ENCODE results near the gene PTGES2. TPM values are rescaled to one million over a fixed set of nuclear protein-coding genes. Genes with fewer than 3 reads are reported as not detected.

The PTGES2 gene
- total and polyA plus RNA-seq, 2 of the 13 experiments (the other 11 are each of a cell fraction or from before 2014, with no cell fraction given), result 63.7 to 79.8 TPM

DNA sequence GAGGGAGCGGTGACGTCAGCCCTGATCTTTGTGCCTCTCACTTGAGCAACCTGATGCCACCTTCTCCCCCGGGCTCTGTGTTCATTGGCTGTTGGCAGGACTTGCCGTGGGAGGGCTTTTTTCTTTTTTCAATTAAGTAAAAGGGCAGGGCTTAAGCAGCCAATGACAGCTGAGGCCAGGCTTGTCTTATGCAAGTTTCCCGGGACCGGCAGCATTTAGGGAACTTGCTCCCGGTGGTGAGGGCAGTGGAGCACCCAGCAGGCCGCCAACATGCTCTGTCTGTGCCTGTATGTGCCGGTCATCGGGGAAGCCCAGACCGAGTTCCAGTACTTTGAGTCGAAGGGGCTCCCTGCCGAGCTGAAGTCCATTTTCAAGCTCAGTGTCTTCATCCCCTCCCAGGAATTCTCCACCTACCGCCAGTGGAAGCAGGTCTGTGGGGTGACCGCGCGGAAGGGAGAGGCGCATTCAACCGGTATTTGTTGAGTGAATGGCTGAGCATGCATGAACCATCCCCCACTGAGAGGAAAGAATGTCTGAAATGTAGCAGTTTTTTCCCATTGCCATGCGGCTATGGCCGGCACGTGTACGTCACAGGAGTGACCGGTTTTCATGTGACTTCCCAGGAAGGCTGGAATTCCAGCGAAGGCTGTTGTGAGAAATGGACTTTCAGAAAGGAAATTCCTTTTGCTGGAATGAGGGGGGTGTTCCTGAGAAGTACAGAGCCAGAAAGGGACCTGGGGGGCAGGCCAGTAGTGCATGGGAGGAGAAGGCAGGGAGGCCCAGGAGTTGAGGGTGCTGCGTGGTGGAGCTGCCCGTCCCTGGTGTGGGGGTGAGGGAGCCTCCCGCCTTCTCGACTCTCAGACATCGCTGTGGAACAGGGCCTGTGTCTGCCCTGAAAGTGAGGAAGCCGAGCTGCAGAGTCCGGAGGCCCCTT, 29.0 kb downstream of the PTGES2 start (continued):
- TF ChIP-seq, protein P1, sequence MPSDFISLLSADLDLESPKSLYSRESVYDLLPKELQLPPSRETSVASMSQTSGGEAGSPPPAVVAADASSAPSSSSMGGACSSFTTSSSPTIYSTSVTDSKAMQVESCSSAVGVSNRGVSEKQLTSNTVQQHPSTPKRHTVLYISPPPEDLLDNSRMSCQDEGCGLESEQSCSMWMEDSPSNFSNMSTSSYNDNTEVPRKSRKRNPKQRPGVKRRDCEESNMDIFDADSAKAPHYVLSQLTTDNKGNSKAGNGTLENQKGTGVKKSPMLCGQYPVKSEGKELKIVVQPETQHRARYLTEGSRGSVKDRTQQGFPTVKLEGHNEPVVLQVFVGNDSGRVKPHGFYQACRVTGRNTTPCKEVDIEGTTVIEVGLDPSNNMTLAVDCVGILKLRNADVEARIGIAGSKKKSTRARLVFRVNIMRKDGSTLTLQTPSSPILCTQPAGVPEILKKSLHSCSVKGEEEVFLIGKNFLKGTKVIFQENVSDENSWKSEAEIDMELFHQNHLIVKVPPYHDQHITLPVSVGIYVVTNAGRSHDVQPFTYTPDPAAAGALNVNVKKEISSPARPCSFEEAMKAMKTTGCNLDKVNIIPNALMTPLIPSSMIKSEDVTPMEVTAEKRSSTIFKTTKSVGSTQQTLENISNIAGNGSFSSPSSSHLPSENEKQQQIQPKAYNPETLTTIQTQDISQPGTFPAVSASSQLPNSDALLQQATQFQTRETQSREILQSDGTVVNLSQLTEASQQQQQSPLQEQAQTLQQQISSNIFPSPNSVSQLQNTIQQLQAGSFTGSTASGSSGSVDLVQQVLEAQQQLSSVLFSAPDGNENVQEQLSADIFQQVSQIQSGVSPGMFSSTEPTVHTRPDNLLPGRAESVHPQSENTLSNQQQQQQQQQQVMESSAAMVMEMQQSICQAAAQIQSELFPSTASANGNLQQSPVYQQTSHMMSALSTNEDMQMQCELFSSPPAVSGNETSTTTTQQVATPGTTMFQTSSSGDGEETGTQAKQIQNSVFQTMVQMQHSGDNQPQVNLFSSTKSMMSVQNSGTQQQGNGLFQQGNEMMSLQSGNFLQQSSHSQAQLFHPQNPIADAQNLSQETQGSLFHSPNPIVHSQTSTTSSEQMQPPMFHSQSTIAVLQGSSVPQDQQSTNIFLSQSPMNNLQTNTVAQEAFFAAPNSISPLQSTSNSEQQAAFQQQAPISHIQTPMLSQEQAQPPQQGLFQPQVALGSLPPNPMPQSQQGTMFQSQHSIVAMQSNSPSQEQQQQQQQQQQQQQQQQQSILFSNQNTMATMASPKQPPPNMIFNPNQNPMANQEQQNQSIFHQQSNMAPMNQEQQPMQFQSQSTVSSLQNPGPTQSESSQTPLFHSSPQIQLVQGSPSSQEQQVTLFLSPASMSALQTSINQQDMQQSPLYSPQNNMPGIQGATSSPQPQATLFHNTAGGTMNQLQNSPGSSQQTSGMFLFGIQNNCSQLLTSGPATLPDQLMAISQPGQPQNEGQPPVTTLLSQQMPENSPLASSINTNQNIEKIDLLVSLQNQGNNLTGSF (CRISPR knock-in tag; IDR thresholded peaks at IDR 0.05), result peak; percentile 65; the same call in 1 of the 2 replicates
- TF ChIP-seq MTA1 (CRISPR knock-in tag; IDR thresholded peaks at IDR 0.05; ENCODE audit: borderline replicate concordance) (no peak), ZNF331 (CRISPR knock-in tag; IDR thresholded peaks at IDR 0.05) (peak; percentile 71; the same call in 1 of the 2 replicates), ZNF75D (CRISPR knock-in tag; IDR thresholded peaks at IDR 0.05; ENCODE audit: borderline replicate concordance) (no peak), MYC (CRISPR knock-in tag; IDR thresholded peaks at IDR 0.05; ENCODE audit: borderline replicate concordance) (peak; percentile 79; the same call in 1 of the 2 replicates), FOXJ3 (CRISPR knock-in tag; IDR thresholded peaks at IDR 0.05; ENCODE audit: borderline replicate concordance) (no peak), HMG20B (CRISPR knock-in tag; conservative IDR thresholded peaks at IDR 0.05) (no peak), SPEN (CRISPR knock-in tag; IDR thresholded peaks at IDR 0.05; ENCODE audit: low read depth) (peak; percentile 23; the same call in 1 of the 2 replicates), ZNF841 (CRISPR knock-in tag; IDR thresholded peaks at IDR 0.05; ENCODE audit: borderline replicate concordance) (no peak; the same call in 1 of the 2 replicates), NFE2L2 (IDR thresholded peaks at IDR 0.05; ENCODE audit: low read length) (no peak), ZNF580 (CRISPR knock-in tag; IDR thresholded peaks at IDR 0.05; ENCODE audit: borderline replicate concordance, low read depth) (peak; percentile 89; the same call in 1 of the 2 replicates), ZNF792 (CRISPR knock-in tag; IDR thresholded peaks at IDR 0.05) (peak; percentile 22; the same call in 1 of the 2 replicates), ZNF737 (CRISPR knock-in tag; IDR thresholded peaks at IDR 0.05; ENCODE audit: borderline replicate concordance) (no peak), MAX (IDR thresholded peaks at IDR 0.05) (no peak), ZNF891 (CRISPR knock-in tag; IDR thresholded peaks at IDR 0.05) (peak; percentile 82; the same call in 1 of the 2 replicates), ZNF160 (CRISPR knock-in tag; IDR thresholded peaks at IDR 0.05) (no peak; the same call in 1 of the 2 replicates)
- TF ChIP-seq, protein P2, sequence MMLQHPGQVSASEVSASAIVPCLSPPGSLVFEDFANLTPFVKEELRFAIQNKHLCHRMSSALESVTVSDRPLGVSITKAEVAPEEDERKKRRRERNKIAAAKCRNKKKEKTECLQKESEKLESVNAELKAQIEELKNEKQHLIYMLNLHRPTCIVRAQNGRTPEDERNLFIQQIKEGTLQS (CRISPR knock-in tag; IDR thresholded peaks at IDR 0.05), result peak; percentile 90
